RWPE1 (cell line): ENCODE data around the gene PNPLA1.

Source experiments
- CTCF ChIA-PET: fragments of 350-600 bp; sonication (Branson Sonifier 250); formaldehyde crosslinking; extraction: SDS; loops from one replicate; lab custom pipeline; 2021; lab: Yijun Ruan, JAX
- POLR2A ChIA-PET: fragments of 400-600 bp; formaldehyde crosslinking; extraction: SDS; loops from one replicate; lab custom pipeline; 2020; ENCODE audit warnings: antibody characterized with exemption; ENCODE audit not compliant: low non-redundant PET; lab: Yijun Ruan, JAX
- DNase-seq: peaks from one replicate; pipeline ENCODE4 v3.0.0; 2012; ENCODE audit warnings: low spot score
- H3K27ac ChIP-seq: fragments of 450-650 bp; 2 replicates; pipeline ENCODE4 v1.5.1; 2017
- TF ChIP-seq, protein P1 (sequence below): fragments of 450-650 bp; conservative IDR thresholded peaks from 2 replicates; pipeline ENCODE4 v1.5.1; 2017; ENCODE audit warnings: low read depth, mild to moderate bottlenecking

The PNPLA1 gene

DNA sequence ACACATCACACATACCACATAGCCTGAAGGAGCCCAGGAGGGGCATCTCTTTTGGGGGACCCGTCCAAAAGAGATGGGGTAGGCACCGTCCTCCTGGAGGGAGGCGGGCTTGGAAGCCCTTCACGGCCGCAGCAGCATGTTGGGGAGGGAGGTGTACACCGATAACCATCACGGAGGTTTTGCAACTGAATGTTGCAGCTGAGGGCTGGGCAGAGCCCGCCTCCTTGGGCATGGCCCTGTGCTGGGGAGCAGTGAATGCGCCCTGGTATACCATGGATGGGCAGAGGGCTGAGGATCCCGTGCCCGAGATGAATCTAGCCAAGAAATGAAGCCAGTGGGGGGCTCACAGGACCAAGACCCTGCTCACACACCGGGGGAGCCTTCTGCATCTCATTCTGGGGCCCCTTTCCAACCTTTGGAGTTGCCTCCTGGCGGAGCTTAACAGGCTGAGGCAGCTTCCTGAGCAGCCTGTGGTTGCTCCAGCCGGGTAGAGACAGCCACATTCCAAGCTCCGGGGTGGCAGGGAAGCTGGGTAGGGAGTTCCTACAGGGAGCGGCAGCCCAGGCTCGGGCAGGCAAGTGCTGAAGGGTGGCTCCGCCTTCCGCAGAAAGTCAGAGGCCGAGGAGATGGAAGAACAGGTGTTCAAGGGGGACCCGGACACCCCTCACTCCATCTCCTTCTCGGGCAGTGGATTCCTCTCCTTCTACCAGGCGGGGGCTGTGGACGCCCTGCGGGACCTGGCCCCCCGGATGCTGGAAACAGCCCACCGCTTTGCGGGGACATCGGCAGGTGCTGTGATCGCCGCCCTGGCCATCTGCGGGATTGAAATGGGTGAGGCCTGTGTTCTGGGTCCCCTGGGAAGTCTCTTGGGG lies at the start of gene PNPLA1:
PNPLA1 (plus strand) TSS at position 227 of the 872 bp plus-strand sequence; CDS start at position 627, 400 bp downstream.
- peak; percentile 46 for DNase-seq
- ChIA-PET POLR2A (no interaction called here), CTCF (no interaction called here)
- TF ChIP-seq, protein P1, sequence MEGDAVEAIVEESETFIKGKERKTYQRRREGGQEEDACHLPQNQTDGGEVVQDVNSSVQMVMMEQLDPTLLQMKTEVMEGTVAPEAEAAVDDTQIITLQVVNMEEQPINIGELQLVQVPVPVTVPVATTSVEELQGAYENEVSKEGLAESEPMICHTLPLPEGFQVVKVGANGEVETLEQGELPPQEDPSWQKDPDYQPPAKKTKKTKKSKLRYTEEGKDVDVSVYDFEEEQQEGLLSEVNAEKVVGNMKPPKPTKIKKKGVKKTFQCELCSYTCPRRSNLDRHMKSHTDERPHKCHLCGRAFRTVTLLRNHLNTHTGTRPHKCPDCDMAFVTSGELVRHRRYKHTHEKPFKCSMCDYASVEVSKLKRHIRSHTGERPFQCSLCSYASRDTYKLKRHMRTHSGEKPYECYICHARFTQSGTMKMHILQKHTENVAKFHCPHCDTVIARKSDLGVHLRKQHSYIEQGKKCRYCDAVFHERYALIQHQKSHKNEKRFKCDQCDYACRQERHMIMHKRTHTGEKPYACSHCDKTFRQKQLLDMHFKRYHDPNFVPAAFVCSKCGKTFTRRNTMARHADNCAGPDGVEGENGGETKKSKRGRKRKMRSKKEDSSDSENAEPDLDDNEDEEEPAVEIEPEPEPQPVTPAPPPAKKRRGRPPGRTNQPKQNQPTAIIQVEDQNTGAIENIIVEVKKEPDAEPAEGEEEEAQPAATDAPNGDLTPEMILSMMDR = no peak
- H3K27ac ChIP-seq = no peak within 1 kb of the TSS

GRCh38 chr6:36220226-36220625 lies 49.6 kb upstream of the PNPLA1 start:
- no peak for DNase-seq
- TF ChIP-seq, protein P1 = no peak
- no peak overlapping the region for H3K27ac ChIP-seq
- CTCF ChIA-PET = no interaction called here
- POLR2A ChIA-PET = no interaction called here

DNA sequence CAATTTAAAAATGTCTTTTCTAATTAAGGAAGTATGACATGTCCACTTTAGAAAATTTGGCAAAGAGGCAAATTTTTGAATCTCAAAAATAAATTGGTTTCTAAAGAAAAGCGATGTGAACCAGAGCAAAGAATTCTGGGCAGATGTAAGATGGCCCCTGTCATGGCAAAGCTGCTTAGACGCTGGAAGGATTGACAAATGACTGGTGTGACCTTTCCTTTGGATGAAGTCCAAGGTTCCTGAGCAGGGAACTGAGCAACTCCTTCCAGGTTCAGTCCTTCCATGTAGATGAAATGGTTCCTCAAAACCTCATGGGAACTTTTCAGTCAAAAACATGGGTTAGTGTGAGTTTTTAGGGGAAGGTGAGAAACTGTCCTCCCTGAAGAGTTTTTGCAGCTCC lies 48.2 kb upstream of the PNPLA1 start:
- no peak for DNase-seq
- no peak overlapping the region for H3K27ac ChIP-seq
- TF ChIP-seq, protein P1 = no peak
- POLR2A ChIA-PET = no interaction called here
- CTCF ChIA-PET = no interaction called here

DNA sequence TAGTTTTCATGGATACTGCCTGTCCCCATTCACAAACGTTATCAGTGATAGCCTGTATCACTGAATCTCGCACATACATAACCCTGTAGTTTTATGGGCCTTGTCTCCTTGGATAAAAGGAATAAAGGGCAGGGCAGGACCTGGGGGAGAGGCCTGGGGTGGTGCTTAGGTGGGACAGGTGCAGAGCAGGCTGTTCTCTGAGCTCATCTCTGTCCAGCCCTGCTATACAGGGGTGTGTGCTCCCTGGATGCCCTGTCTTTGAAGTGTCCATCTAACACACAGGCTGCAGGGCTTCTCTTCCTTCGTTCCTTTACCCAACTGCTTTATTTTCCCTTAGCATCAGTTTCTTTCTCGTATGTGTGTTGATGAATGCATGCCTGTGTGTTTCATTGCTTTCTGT lies 46.9 kb upstream of the PNPLA1 start:
- ChIA-PET CTCF (no interaction called here), POLR2A (no interaction called here)
- no peak for DNase-seq
- TF ChIP-seq, protein P1 = no peak
- H3K27ac ChIP-seq = no peak overlapping the region

DNA sequence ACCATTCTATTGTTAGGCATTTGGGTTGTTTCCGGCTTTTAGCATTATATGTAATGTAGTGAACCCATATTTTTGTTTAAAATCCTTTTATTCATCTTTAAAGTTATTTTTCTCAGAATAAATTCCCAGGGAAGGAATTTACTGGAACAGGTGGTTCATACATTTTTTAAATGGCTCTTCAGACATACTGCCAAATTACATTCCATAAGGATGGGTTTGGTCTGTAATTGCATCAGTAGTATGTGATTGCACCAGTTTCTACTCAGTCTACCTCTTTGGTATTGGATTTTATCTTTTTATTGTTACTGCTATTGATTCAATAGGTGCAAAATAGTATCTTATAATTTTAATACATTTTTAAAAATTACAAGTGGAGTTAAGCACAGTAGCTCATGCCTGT lies 46.2 kb upstream of the PNPLA1 start:
- DNase-seq = no peak
- ChIA-PET CTCF (no interaction called here), POLR2A (no interaction called here)
- TF ChIP-seq, protein P1 = no peak
- H3K27ac ChIP-seq = no peak overlapping the region

GRCh38 chr6:36224918-36225461 lies 44.9 kb upstream of the PNPLA1 start:
- ChIA-PET CTCF (no interaction called here), POLR2A (no interaction called here)
- no peak for DNase-seq
- H3K27ac ChIP-seq = no peak overlapping the region
- TF ChIP-seq, protein P1 = no peak
